Measurements from ENCODE around the gene ACTG2.

Gene ACTG2

DNA sequence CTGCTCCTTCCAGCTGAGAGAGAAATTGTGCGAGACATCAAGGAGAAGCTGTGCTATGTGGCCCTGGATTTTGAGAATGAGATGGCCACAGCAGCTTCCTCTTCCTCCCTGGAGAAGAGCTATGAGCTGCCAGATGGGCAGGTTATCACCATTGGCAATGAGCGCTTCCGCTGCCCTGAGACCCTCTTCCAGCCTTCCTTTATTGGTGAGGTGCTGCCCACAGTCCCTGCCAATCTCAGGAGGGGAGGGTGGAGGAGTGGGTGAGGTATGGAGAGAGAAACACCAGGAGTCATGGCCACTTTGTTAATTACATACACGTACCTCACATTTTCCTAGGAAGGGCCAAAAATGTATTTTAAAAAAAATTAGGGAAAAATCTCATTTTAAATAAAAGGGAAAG is 21.9 kb downstream of the ACTG2 start:
- DNase-seq (ENCODE audit: low read depth), result no peak

DNA sequence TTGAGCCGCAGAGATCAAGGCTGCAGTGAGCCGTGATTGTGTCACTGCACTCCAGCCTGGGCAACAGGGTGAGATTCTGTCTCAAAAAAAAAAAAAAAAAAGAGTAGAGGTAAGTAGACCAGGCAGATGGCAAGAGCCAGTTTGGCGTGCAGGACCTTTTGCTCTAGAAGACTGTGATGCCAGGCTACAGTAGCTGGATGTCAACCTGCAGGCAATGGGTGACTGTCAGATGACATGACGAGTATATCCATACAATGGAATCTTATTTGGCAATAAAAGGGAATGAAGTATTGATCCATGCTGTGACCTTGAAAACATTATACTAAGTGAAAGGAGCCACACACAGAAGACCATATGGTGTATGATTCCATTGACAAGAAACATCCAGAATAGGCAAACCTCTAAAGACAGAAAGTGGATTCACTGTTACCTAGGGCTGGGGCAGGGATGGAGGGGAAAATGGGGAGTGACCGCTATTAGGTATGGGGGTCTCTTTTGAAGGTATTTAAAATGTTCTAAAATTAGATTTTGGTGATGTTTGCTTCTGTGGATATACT is 22.7 kb downstream of the ACTG2 start:
- DNase-seq (ENCODE audit: low read depth), result no peak

DNA sequence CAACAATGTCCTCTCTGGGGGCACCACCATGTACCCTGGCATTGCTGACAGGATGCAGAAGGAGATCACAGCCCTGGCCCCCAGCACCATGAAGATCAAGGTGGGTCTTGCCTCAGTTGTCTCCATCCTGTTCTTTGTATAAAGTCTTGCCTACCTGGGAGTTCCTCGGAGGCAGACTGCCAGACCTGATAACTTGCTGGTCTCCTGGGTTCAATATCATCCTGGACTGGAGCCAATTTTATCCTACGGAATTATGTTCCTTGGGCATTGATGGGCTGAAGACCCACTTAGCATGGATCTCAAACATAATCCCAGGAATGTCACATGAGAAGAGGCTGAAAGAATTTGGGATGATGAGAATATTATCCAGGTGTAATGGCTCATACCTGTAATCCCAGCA is 23.9 kb downstream of the ACTG2 start:
- DNase-seq (ENCODE audit: low read depth), result no peak

DNA sequence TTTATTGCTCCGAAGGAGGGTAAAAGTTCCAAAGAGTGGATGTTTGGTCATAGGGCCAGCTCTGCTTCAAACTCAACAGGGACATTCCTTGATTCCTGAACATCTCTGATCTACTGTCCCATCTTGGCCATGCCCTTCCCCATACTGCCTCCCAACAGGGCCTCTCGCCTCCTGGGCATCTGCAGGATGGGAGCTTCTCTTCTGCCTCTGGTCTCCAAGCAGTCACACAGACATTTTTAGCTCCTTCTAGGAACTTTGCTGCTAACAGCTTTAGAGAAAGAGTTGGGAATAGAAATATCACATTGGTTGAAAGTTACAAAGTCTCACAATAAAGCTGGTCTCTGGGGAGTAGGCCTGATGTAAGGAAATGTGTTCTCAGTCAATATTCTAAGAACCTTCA is 24.5 kb downstream of the ACTG2 start:
- no peak for DNase-seq (ENCODE audit: low read depth)

DNA sequence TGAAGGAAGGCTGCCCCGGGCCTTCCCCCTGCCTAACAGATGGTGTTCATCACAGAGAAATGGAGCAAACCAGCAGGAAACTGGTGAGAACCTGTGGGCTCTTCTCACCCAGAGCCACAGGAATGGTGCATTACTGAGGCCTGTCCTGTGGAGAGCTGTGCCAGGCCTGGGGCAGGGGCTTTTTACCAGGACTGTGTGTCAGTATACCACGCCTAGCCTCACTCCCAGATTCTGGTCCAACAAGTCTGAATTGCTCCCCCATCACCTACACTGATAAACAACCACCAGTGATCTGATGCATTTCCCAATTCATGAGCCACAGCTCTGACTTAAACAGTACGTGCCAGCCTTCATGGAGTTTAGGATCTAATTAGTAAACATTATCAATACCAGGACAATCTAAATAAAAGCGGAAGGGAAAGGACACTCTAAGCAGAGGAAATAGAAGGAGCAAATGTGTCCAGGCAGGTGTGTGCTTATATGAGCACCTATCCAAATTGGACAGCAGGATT is 24.9 kb downstream of the ACTG2 start:
- DNase-seq (ENCODE audit: low read depth), result no peak

DNA sequence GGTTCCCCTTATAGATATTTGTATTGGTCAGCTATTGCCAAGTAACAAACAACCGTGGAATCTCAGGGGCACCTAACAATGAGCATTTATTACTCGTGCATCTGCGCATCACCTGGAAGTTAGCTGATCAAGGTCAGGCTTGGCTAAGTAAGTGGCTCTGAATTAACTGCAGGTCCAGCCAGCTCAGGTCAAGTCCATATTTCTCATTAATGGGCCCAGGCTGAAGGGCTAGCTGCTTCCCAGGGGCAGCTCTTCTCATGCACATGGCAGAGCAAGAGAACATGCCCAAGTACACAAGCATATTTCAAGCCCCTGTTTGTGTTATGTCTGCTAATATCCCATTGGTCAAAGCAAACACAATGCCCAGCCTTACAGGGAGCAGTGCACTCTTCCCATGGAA is 26.0 kb downstream of the ACTG2 start:
- DNase-seq (ENCODE audit: low read depth), result no peak

DNA sequence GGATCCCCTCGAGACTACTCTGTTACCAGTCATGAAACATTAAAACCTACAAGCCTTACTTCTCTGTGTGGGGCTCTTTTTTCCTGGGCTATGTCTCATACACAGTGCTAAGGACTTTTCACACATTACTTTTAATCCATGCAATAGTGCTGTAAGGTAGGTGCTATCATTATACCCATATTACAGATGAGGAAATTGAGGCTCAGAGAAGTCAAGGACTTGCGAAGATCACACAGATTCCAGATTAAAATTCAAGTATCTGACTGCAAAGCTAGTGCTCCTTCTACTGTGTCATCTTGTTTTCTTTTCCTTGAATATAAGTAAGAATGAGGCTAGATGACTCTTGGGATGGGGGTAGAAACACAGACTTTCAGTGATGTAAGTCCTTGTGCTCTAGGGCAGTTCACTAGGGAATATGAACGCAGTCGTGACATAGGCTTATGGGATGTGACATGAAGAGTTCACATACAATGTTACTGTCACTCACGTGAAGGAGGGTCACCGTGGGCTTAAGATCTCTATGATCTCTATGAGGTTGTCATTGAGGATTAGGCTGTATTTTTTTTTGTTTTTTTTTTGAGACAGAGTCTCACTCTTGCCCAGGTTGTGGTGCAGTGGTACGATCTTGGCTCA is 26.9 kb downstream of the ACTG2 start:
- DNase-seq (ENCODE audit: low read depth), result no peak

DNA sequence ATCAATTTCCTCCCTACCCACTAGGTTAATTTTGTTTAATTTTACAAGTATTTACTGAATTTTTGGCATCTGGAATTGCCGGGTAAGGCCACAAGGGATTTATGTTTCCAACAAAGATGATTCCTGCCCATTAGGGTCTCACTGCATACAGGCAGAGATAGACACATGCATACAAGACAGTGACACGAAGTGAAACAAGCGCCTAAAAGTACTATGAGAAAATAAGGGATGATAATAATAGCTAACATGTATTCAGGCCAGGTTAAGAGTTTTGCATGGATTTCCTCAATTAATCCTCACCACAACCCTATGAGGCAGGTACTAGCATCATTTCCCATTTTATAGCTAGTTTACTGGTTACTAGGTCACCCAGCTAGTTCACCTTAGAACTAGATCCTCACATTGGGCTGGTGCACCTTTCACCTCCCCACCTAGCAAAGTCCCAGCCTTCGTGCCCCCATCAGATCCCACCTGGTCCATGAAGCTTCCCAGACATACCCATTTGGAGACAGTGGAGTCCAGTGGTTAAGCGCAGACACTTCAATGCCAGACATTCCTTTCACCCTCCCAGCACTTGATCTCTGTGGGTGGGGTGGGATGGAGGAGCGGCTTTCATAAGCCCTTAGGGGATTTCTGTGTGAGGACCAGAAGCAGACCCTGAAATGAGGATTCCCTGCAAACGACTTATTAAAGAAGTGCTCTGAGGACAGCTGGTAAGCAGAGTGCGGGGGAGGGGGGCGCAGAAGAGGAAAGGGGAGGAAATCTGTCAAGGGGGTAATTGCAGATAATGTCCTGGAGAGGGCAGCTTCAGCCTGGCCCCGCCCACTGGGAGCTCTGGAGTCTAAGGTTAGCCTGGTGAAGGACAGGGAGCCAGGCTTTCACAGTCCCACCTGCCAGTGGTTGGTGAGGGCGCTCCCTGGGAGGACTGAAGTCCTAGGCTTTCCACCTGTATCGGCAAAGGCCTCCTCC is 28.1 kb downstream of the ACTG2 start:
- DNase-seq (ENCODE audit: low read depth), result no peak

DNA sequence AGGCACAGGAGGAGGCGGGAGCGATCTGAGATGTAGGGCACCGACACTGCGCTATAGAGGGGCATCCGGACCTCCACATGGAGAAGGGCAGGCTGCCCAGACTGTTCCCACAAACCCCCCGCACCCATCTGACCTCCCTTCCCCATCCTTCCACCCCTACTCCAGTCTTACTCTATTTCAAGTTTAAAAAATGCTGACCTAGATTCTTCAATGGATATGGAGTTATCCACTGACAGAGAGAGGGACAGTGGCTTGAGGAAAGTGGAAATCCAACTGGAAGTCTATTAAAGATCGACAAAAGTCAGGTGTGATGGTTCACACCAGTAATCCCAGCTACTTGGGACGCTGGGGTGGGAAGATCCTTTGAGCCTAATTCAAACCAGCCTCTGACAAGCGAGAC is 28.8 kb downstream of the ACTG2 start:
- no peak for DNase-seq (ENCODE audit: low read depth)

DNA sequence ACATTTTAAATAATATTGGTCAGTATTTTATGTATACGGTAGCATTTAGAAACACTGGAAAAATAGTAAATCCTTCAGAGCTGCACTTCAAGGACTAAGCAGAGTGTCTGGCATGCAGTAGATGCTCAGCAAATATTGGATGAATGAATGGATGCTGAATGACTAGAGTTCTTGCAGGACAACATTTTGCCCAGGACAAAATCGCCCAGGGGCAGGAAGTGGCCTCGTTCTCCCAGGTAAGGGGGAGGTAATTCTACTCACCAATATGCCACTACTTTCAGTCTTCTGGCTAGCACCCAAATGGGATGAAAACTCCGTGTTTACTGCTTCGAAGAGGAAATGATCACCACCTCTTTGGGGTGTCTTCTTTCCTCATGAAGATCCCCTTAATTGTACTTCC is 29.9 kb downstream of the ACTG2 start:
- no peak for DNase-seq (ENCODE audit: low read depth)

DNA sequence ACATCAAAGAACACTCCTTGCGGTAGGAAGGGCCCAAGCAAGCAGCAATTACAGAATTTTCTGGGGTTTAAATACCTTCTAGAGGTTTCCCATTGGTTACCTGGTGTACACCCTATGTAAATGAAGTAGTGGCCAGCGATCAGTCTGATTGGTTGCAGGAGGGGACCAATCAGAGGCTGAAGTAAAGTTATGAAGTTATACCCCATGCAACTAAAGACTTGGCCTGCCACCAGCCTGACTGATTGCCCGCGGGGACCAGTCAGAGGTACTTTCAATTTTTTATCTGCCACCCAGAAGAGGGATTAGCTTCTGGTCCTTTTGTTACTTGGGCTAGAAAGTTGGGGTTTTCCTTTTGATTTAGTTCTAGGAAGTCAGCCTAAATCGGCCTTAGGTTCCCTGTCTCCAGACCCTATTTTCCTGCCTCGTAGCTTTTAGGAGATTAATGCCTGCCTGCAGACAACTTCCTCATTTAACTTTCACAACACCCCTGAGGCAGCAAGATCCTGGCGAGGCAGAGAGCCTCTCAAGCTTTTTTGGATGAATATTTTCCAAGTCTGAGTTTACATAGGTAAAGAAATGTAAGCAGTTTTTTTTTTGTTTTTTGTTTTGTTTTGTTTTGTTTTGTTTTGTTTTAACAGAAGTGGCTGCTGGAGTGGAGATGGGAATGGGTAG is 32.4 kb downstream of the ACTG2 start:
- DNase-seq (ENCODE audit: low read depth), result no peak

DNA sequence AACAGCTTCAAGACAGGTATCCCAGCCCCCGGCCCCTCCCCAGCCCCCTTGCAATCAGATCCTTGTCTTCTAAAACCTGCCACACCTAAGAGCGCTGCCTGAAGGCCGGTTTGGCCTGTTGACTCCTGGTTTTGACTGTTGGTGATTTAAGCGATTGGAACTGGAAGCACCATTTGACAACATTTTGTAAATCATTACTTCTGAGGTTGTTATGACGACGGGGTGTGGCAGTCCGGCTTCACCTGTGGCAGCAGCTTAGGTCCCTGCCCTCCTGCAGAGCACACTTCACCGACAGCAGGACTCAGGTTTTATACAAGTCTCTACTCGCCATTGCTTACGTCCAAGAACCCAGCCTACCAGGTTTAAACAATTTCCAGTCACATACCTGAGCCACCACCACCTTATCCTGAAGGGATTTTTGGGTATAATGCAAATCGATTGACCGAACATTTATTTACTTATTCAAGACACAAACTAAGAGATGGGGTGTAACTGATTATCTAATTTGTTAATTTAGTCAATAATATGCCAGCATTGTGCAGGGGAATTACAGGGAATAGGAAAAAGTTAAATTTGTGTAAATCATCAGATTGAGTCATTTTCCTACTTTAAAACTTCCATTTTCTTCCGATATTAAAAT is 33.2 kb downstream of the ACTG2 start:
- DNase-seq (ENCODE audit: low read depth), result no peak

DNA sequence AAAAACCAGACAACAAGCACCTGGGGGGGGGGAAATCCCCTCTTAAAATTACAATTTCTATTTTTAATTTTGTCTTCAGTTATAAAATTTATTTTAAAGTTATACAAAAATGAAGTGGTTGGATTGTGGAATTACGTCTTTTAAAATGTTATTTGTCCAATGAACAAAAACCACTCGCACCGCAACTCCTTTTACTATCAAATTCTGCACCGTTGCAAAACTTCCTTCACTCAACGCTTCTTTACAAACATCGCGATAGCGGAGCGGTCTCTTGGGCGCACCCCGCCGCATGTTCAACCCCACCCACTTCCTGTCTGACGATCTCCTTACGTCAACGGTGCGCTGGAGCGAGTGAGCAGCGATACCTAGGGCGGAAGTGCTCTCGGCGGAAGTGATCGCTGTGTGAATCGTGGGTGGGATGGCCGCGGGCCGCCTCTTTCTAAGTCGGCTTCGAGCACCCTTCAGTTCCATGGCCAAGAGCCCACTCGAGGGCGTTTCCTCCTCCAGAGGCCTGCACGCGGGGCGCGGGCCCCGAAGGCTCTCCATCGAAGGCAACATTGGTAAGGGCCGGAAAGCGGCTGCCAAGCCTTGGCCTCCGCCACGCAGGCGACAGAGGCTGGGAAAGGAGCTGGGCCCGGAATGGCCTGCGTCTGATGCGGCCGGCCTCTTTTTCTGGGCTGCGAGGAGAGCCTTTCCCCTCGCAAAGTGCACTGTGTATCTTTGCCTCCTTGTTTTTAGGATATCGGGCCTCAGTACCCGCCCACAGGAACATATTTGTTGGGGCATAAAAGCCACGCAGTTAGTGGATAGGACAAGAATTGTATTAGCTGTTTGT is 33.9 kb downstream of the ACTG2 start, which contains the start of gene DGUOK:
Gene DGUOK (plus strand): TSS at position 388 of the 835 bp plus-strand sequence. CDS start 31 bp downstream, at position 419.
- DNase-seq (ENCODE audit: low read depth), result peak; percentile 100

DNA sequence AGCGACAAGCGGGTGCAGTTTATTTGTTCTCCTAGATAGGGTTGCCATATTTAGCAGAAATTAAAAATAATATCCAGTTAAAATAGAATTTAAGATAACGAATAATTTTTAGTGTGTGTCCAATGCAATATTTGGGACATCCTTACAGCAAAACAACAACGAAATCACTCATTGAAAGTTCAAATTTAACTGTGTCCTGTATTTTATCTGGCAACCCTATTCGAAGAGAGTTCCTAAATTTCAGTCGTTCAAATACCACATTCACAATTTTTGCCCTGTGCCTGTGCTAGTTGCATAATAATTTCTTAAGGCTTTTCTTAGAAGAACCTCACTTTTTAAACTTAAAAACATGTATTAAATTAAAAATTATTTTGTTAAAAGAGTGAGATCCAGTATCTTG is 34.5 kb downstream of the ACTG2 start:
- no peak for DNase-seq (ENCODE audit: low read depth)

DNA sequence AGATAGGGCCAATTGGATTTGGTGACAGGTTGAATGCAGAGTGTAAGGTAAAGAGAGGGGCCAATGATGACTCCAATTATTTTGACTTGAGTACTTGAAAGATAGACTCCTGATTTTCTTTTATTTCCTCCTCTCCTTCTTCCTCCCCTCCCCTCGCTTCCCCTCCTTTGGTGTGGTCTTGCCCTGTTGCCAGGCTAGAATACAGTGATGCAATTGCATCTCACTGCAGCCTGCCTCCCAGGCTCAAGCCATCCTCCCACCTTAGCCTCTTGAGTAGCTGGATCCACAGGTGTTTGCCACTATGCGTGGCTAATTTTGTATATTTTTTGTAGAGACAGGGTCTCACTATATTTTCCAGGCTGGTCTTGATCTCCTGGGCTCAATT is 36.1 kb downstream of the ACTG2 start:
- no peak for DNase-seq (ENCODE audit: low read depth)

DNA sequence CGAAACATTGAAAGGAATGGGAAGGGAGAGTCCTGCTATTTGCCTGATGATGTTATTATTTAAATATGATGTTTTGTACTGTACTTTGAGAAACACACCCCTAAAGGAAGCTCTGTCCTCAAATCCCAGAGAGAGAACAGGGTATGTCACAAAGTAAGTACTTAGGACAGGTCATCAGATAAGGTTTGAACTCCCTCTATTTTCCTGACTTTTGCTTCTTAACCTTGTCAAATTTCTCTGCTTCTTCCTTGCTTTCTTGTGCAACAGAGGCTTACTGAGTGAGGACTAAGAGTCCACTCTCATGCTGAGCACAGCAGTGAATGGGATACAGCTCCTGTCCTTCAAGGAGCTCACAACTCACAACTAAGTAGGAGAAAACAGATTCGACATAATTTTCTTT is 37.6 kb downstream of the ACTG2 start:
- DNase-seq (ENCODE audit: low read depth), result no peak

DNA sequence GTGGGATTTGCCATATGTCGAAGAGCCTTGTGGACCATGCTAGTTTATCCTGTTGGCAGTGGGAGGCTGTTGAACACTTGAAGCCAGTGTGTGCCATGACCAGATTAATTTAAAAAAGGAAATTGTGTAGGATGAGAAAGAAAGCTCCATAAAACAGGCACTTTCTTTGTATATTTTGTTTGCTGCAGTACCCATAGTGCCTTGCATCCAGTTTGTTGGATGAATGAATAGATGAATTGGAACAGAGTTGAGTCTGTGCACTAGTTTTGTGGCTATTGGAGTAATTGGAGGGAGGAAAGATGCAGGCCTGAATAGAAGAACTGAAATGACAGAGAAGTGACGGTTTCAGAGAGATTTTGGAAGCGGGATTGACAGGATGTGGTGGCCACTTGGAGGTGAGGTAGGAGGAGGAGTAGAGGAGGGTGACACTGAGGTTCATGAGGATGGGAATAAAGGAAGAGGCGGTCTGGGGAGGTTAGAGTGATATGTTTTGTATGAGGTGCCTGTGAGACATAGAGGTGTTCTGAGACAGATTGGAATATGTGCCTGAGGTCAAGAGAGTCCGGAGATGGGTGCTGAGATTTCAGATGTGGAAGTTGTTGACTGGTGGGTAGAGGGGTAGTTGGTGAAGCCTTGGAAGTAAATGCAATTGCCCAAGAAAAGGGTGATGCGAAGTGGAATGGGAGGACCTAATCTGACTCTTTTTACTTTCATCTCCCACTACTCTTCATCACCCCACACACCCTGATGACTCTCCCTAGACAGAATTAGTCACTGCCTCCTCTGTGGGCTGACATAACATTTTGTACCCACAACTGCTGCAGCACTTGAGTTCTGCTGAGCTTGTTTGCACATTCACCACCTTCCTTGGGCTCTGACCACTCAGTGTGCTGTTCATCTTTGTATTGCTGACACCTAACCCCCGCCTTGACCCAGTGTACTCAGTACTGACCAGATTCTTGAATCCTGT is 39.0 kb downstream of the ACTG2 start:
- DNase-seq (ENCODE audit: low read depth), result peak; percentile 73

DNA sequence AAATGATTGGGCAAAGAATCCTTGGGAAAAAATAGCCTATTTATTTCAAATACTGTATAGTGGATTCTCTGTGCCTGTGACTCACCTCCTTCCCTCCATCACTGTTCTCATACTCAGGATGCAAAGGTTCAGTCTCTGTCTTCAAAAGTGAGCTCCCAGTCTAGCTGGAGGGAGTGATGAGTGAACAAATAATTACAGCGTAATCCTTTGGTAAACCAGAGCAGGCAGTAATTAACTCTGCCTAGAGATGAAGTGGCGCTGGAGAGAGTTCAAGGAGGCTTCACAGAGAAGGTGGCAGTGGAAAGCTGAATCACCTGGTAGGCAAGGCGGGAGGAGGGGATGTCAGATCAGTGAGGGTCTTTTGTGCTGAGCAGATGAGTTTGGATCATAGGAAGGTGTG is 40.4 kb downstream of the ACTG2 start:
- no peak for DNase-seq (ENCODE audit: low read depth)

DNA sequence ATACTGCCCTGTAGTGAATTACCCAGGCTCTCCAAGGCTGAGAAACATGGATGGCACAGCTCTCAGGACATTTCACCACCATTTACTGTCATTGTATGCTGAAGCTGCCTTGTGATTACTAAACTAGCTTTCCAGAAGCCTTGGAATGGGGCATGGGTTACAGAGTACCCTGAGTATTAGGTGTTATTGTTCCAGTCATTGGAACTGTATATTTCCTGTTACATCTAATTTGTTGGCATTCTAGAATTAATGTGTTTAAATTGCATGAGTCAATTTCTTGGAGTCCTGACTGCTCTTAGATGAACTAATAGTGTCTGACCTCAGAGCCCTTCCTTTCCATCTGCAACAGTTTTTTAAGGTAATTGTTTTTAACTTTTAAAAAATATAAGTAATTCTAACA is 42.8 kb downstream of the ACTG2 start:
- DNase-seq (ENCODE audit: low read depth), result no peak
